H1 (cell line): ENCODE data around the gene ZXDC. TPM values are rescaled to one million over a fixed set of nuclear protein-coding genes. Genes with fewer than 3 reads are reported as not detected.

Experiments used
- CTCF ChIA-PET: fragments of 300-600 bp; sonication (Branson Sonifier 250); formaldehyde crosslinking; loops from one replicate; lab custom pipeline; 2021; ENCODE audit not compliant: partially characterized antibody; lab: Charles Lee
- POLR2A ChIA-PET: fragments of 300-600 bp; sonication (Branson Sonifier 250); formaldehyde crosslinking; loops from one replicate; lab custom pipeline; 2021; ENCODE audit warnings: inconsistent platforms; ENCODE audit not compliant: partially characterized antibody; lab: Charles Lee
- DNase-seq, 2 experiments: peaks; one replicate each; pipeline versions ENCODE4 v3.0.0 to v3.0.0-alpha.2; 2010 to 2022; ENCODE audit warnings: low spot score in 2 of 2, low read depth in 1 of 2, mixed read lengths in 1 of 2
- FAIRE-seq: peaks from 2 replicates; lab custom pipeline; 2011; peaks lifted over from hg19 to GRCh38; lab: Jason Lieb, UNC
- H2AFZ ChIP-seq: 2 replicates; pipeline ENCODE4 v1.8.1; 2012; ENCODE audit warnings: low read length, inconsistent platforms
- H2AK5ac ChIP-seq: 2 replicates; pipeline ENCODE4 v1.6.1; 2013; ENCODE audit warnings: low read depth, low read length
- H2BK120ac ChIP-seq: replicated peaks from 2 replicates; pipeline ENCODE3; 2013; ENCODE audit warnings: low read depth, low read length, inconsistent platforms
- H2BK12ac ChIP-seq: 2 replicates; pipeline ENCODE4 v1.6.1; 2013; ENCODE audit warnings: low read depth, low read length
- H2BK15ac ChIP-seq: 2 replicates; pipeline ENCODE4 v1.6.1; 2013; ENCODE audit warnings: low read length
- H2BK20ac ChIP-seq: 2 replicates; pipeline ENCODE4 v1.6.1; 2013; ENCODE audit warnings: low read length
- H2BK5ac ChIP-seq: 2 replicates; pipeline ENCODE4 v1.6.1; 2013; ENCODE audit warnings: low read depth, low read length
- H3K14ac ChIP-seq: 2 replicates; pipeline ENCODE4 v1.6.1; 2013; ENCODE audit warnings: inconsistent platforms; ENCODE audit not compliant: insufficient read length
- H3K18ac ChIP-seq: 2 replicates; pipeline ENCODE4 v1.6.1; 2013; ENCODE audit warnings: low read length; ENCODE audit errors: extremely low read depth
- H3K23ac ChIP-seq: 2 replicates; pipeline ENCODE4 v1.6.1; 2013; ENCODE audit warnings: inconsistent platforms; ENCODE audit not compliant: insufficient read length
- H3K23me2 ChIP-seq: 2 replicates; pipeline ENCODE4 v1.6.1; 2013; ENCODE audit warnings: low read depth, low read length
- H3K27ac ChIP-seq: 2 replicates; pipeline ENCODE4 v1.6.1; 2011; ENCODE audit warnings: low read depth, low read length, inconsistent platforms
- H3K27me3 ChIP-seq, 4 experiments: replicated peaks in 1 of 4; 1 replicate in 1 of 4; 2 replicates in 3 of 4; pipeline versions ENCODE4 v1.6.1 to v1.8.1; 2011 to 2013; ENCODE audit warnings: low read length in 3 of 4, mild to moderate bottlenecking in 3 of 4, inconsistent platforms in 2 of 4, mixed read lengths in 2 of 4, moderate library complexity in 1 of 4; ENCODE audit not compliant: control insufficient read depth in 3 of 4, insufficient read depth in 3 of 4; ENCODE audit errors: extremely low read depth in 1 of 4
- H3K36me3 ChIP-seq, 4 experiments: 2 replicates each; pipeline versions ENCODE4 v1.6.1 to v1.8.1; 2011 to 2013; ENCODE audit warnings: mild to moderate bottlenecking in 4 of 4, low read length in 3 of 4, moderate library complexity in 2 of 4, control low read depth in 1 of 4, inconsistent platforms in 1 of 4; ENCODE audit not compliant: insufficient read depth in 4 of 4, control insufficient read depth in 2 of 4
- H3K4ac ChIP-seq: replicated peaks from 2 replicates; pipeline ENCODE3; 2013; ENCODE audit warnings: low read length, low read depth, mixed read lengths, inconsistent platforms; ENCODE audit not compliant: insufficient read length
- H3K4me1 ChIP-seq, 4 experiments: replicated peaks in 1 of 4; 1 replicate in 1 of 4; 2 replicates in 3 of 4; pipeline versions ENCODE4 v1.6.1 to v1.8.1; 2011 to 2013; ENCODE audit warnings: low read length in 3 of 4, inconsistent platforms in 2 of 4, mixed read lengths in 1 of 4; ENCODE audit not compliant: insufficient read depth in 4 of 4, control insufficient read depth in 3 of 4
- H3K4me2 ChIP-seq, 2 experiments: 2 replicates each; pipeline versions ENCODE4 v1.6.1 to v1.8.1; 2011 to 2013; ENCODE audit warnings: low read depth in 2 of 2, low read length in 2 of 2, control low read depth in 1 of 2, inconsistent platforms in 1 of 2, mild to moderate bottlenecking in 1 of 2; ENCODE audit not compliant: insufficient read depth in 1 of 2
- H3K4me3 ChIP-seq, 4 experiments: fragments of 200-600, 300-600 bp in 1 of 4; sonication (generic), shearing (Covaris generic), sonication (Bioruptor Twin) in 1 of 4; 2 replicates each; pipeline versions ENCODE4 v1.5.1 to v1.8.1; 2011 to 2016; ENCODE audit warnings: low read length in 4 of 4, low read depth in 3 of 4, control low read depth in 2 of 4, inconsistent platforms in 2 of 4, mild to moderate bottlenecking in 2 of 4, mixed read lengths in 1 of 4, moderate library complexity in 1 of 4; ENCODE audit not compliant: insufficient read depth in 2 of 4; ENCODE audit errors: extremely low read depth in 1 of 4
- H3K56ac ChIP-seq: replicated peaks from 2 replicates; pipeline ENCODE3; 2013; ENCODE audit warnings: low read depth, mild to moderate bottlenecking, mixed read lengths, low read length, inconsistent platforms; ENCODE audit not compliant: insufficient read length
- H3K79me1 ChIP-seq: 2 replicates; pipeline ENCODE4 v1.6.1; 2013; ENCODE audit warnings: low read depth, low read length, control low read depth
- H3K79me2 ChIP-seq, 2 experiments: 2 replicates each; pipeline versions ENCODE4 v1.6.1 to v1.8.1; 2012 to 2013; ENCODE audit warnings: low read length in 2 of 2, mild to moderate bottlenecking in 2 of 2, inconsistent platforms in 1 of 2; ENCODE audit not compliant: insufficient read depth in 2 of 2, control insufficient read depth in 1 of 2
- H3K9ac ChIP-seq, 4 experiments: replicated peaks in 1 of 4; 1 replicate in 1 of 4; 2 replicates in 3 of 4; pipeline versions ENCODE4 v1.6.1 to v1.8.1; 2011 to 2013; ENCODE audit warnings: low read depth in 3 of 4, low read length in 3 of 4, control low read depth in 2 of 4, mild to moderate bottlenecking in 2 of 4, moderate library complexity in 2 of 4, inconsistent platforms in 1 of 4; ENCODE audit errors: extremely low read depth in 1 of 4
- H3K9me3 ChIP-seq, 2 experiments: 2 replicates each; pipeline versions ENCODE4 v1.6.1 to v1.8.1; 2012 to 2013; ENCODE audit warnings: mild to moderate bottlenecking in 2 of 2, moderate library complexity in 2 of 2, control low read depth in 1 of 2, inconsistent platforms in 1 of 2, low read depth in 1 of 2, low read length in 1 of 2, mixed read lengths in 1 of 2; ENCODE audit not compliant: insufficient read depth in 2 of 2
- H4K20me1 ChIP-seq, 2 experiments: replicated peaks in 1 of 2; 2 replicates each; pipeline versions ENCODE3 to v1.8.1; 2011 to 2013; ENCODE audit warnings: inconsistent platforms in 2 of 2, low read length in 2 of 2, mild to moderate bottlenecking in 1 of 2; ENCODE audit not compliant: insufficient read depth in 2 of 2, control insufficient read depth in 1 of 2
- H4K5ac ChIP-seq: 2 replicates; pipeline ENCODE4 v1.6.1; 2013; ENCODE audit warnings: low read length, low read depth, mixed read lengths, inconsistent platforms; ENCODE audit not compliant: insufficient read length
- H4K8ac ChIP-seq: 2 replicates; pipeline ENCODE4 v1.8.0; 2013; ENCODE audit warnings: mild to moderate bottlenecking, moderate library complexity, low read length, inconsistent platforms; ENCODE audit not compliant: insufficient read depth; ENCODE audit errors: extremely low read depth
- H4K91ac ChIP-seq: replicated peaks from 2 replicates; pipeline ENCODE3; 2013; ENCODE audit warnings: low read length, mixed read lengths, inconsistent platforms; ENCODE audit not compliant: insufficient read length
- BRCA1 ChIP-seq: IDR thresholded peaks from 2 replicates; pipeline ENCODE4 v1.6.1; 2012; ENCODE audit warnings: low read depth, low read length, improper control_type of control experiment
- CHD2 ChIP-seq: IDR thresholded peaks from 2 replicates; pipeline ENCODE4 v1.6.1; 2012; ENCODE audit warnings: low read length, improper control_type of control experiment
- EP300 ChIP-seq, 2 experiments: IDR thresholded peaks; 1 replicate in 1 of 2; 2 replicates in 1 of 2; pipeline ENCODE4 v1.6.1; 2011 to 2012; ENCODE audit warnings: low read depth in 2 of 2, low read length in 2 of 2, mild to moderate bottlenecking in 2 of 2, borderline replicate concordance in 1 of 2, inconsistent platforms in 1 of 2, moderate library complexity in 1 of 2
- RXRA ChIP-seq: IDR thresholded peaks from 2 replicates; pipeline ENCODE4 v1.6.1; 2011; ENCODE audit warnings: low read depth, mild to moderate bottlenecking, low read length, moderate library complexity; ENCODE audit not compliant: insufficient read depth
- SIN3A ChIP-seq, 2 experiments: IDR thresholded peaks in 1 of 2; conservative IDR thresholded peaks in 1 of 2; 2 replicates each; pipeline ENCODE4 v1.6.1; 2011 to 2012; ENCODE audit warnings: low read length in 2 of 2, improper control_type of control experiment in 1 of 2, low read depth in 1 of 2, mild to moderate bottlenecking in 1 of 2
- SIRT6 ChIP-seq: IDR thresholded peaks from one replicate; pipeline ENCODE4 v1.7.1; 2012; ENCODE audit warnings: low read length, inconsistent platforms
- SUZ12 ChIP-seq: fragments of 200-600 bp; sonication (generic); IDR thresholded peaks from 2 replicates; pipeline ENCODE4 v1.6.1; 2012; ENCODE audit warnings: mild to moderate bottlenecking, inconsistent platforms, low read length, moderate library complexity, mixed read lengths
- TAF1 ChIP-seq: IDR thresholded peaks from 2 replicates; pipeline ENCODE4 v1.6.1; 2011; ENCODE audit warnings: mild to moderate bottlenecking, low read depth, low read length
- WGBS, 2 experiments: shearing (Covaris generic) in 1 of 2; methylation state at CpG; one replicate each; pipeline versions ENCODE4 v1.1.6 to v1.1.7; 2013 to 2015; ENCODE audit warnings: low lambda C conversion rate in 2 of 2, mixed read lengths in 2 of 2, inconsistent platforms in 1 of 2, low coverage in 1 of 2, missing lambda C conversion rate in 1 of 2; ENCODE audit not compliant: insufficient replicate concordance in 2 of 2, insufficient coverage in 1 of 2, insufficient read length in 1 of 2; ENCODE audit errors: extremely low coverage in 1 of 2, missing lambda C conversion rate in 1 of 2; 5-methylcytosine and 5-hydroxymethylcytosine counted together
- polyA plus RNA-seq, 7 experiments: library from polyadenylated mRNA; depleted of rRNA in 3 of 7; stranded (reverse) in 5 of 7; unstranded in 2 of 7; fragments of >200 nt in 5 of 7; fragments of 200-250 nt in 2 of 7; gene quantifications; 1 replicate in 5 of 7; 2 replicates in 1 of 7; 4 replicates in 1 of 7; pipeline versions ENCODE4 v1.2.1 to v1.2.3, GENCODE V29; 2011 to 2013; ENCODE audit warnings: missing spikeins in 2 of 7, mixed read lengths in 2 of 7
- total RNA-seq: library from RNA; stranded (reverse); fragmentation: NEBNext Ultra II Directional; extraction: Animal tissue kit (Norgen Biotek cat#: 25700); gene quantifications from 2 replicates; pipeline ENCODE4 v1.2.1, GENCODE V29; 2021
- TF ChIP-seq, protein P1 (sequence below): IDR thresholded peaks from 2 replicates; pipeline ENCODE4 v1.6.1; 2012; ENCODE audit warnings: inconsistent platforms
- TF ChIP-seq, protein P2 (sequence below): IDR thresholded peaks from 2 replicates; pipeline ENCODE4 v1.6.1; 2012; ENCODE audit warnings: low read length, inconsistent platforms
- TF ChIP-seq, protein P3 (sequence below): IDR thresholded peaks from 2 replicates; pipeline ENCODE4 v1.6.1; 2012; ENCODE audit warnings: inconsistent platforms

ZXDC gene
- total and polyA plus RNA-seq, 2 of the 8 experiments (the other 6 are each of a cell fraction or from before 2014, with no cell fraction given), result 12.7 to 24.3 TPM

DNA sequence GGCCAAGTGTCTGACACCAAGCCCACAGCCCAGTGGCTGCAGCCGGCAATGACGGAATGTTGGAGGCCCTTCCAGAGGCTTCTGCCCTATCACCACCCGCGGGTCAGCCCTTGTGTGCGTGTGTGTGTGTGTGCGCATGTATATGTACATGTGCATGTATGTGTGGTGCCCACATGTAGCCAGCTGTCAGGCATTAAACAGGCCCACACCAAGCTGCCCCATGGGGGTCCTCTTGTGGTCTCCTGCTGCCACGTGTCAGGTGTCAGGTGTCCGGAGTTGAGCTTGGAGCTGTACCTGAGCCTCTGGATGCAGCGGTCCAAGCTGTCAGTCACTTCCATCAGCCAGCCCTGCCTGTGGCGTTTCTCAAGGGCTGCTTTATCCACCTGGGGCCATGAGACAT is 28.0 kb upstream of the ZXDC start:
- no peak for DNase-seq
- no peak overlapping the region for H3K14ac ChIP-seq
- H3K27ac ChIP-seq, result no peak overlapping the region
- no peak overlapping the region for H2BK15ac ChIP-seq
- no peak overlapping the region for H4K5ac ChIP-seq
- H3K23ac ChIP-seq, result no peak overlapping the region
- no peak overlapping the region for H4K91ac ChIP-seq
- H2BK20ac ChIP-seq, result no peak overlapping the region
- no peak overlapping the region for H2AFZ ChIP-seq
- peaks cover 0 to 3% of the 10 kb centered on the region in 2 experiments; a peak in 1 of 4 replicates for H3K79me2 ChIP-seq
- H3K4me2 ChIP-seq, result no peak overlapping the region
- no peak overlapping the region for H2AK5ac ChIP-seq
- 91% methylated on average over 10 of the region's 10 CpGs; no CpG with 5 or more reads in 1 of the 2 experiments for WGBS, 2 experiments
- H4K8ac ChIP-seq, result no peak overlapping the region
- no peak overlapping the region for H3K4ac ChIP-seq
- H3K4me1 ChIP-seq, result peaks cover 0 to 19% (median 14%) of the 10 kb centered on the region in 4 experiments; a peak in 6 of 7 replicates
- H3K4me3 ChIP-seq, result no peak overlapping the region
- no peak overlapping the region for H2BK5ac ChIP-seq
- no peaks in the 10 kb centered on the region; a peak in 1 of 7 replicates for H3K27me3 ChIP-seq
- peaks cover 2% of the 10 kb centered on the region; the same call in 1 of the 2 replicates for H3K23me2 ChIP-seq
- H3K36me3 ChIP-seq, result no peaks in the 10 kb centered on the region; a peak in 1 of 8 replicates
- no peaks in the 10 kb centered on the region for H3K9me3 ChIP-seq
- H3K56ac ChIP-seq, result no peak overlapping the region
- H3K9ac ChIP-seq, result no peak overlapping the region
- H4K20me1 ChIP-seq, result peaks cover 0 to 6% of the 10 kb centered on the region in 2 experiments
- H3K79me1 ChIP-seq, result no peaks in the 10 kb centered on the region; the same call in 1 of the 2 replicates
- CTCF ChIA-PET, result interaction anchor here (0.7 to 1.6 kb wide), 6 partner anchors 8 to 27 kb away, joined by 3 to 9 read pairs (median 4); partner anchors contain the start of gene CHST13
- POLR2A ChIA-PET, result no interaction called here
- no peak overlapping the region for H2BK120ac ChIP-seq
- no peak overlapping the region for H3K18ac ChIP-seq
- H2BK12ac ChIP-seq, result no peak overlapping the region
- FAIRE-seq, result no peak
- TF ChIP-seq BRCA1, result no peak
- TF ChIP-seq, protein P1, sequence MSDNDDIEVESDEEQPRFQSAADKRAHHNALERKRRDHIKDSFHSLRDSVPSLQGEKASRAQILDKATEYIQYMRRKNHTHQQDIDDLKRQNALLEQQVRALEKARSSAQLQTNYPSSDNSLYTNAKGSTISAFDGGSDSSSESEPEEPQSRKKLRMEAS, result no peak
- TF ChIP-seq EP300 (IDR thresholded peaks at IDR 0.05; ENCODE audit: borderline replicate concordance in 1 of 2, low read depth in 2 of 2, low read length in 2 of 2), result no peak
- no peak for TF ChIP-seq CHD2
- no peak for TF ChIP-seq TAF1
- TF ChIP-seq, protein P2, sequence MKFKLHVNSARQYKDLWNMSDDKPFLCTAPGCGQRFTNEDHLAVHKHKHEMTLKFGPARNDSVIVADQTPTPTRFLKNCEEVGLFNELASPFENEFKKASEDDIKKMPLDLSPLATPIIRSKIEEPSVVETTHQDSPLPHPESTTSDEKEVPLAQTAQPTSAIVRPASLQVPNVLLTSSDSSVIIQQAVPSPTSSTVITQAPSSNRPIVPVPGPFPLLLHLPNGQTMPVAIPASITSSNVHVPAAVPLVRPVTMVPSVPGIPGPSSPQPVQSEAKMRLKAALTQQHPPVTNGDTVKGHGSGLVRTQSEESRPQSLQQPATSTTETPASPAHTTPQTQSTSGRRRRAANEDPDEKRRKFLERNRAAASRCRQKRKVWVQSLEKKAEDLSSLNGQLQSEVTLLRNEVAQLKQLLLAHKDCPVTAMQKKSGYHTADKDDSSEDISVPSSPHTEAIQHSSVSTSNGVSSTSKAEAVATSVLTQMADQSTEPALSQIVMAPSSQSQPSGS, result no peak
- TF ChIP-seq SIRT6, result no peak
- no peak for TF ChIP-seq RXRA
- TF ChIP-seq SUZ12, result no peak
- no peak for TF ChIP-seq SIN3A (conservative IDR thresholded peaks at IDR 0.05 in 1 of 2, IDR thresholded peaks at IDR 0.05 in 1 of 2; ENCODE audit: low read depth in 1 of 2, low read length in 2 of 2)
- TF ChIP-seq, protein P3, sequence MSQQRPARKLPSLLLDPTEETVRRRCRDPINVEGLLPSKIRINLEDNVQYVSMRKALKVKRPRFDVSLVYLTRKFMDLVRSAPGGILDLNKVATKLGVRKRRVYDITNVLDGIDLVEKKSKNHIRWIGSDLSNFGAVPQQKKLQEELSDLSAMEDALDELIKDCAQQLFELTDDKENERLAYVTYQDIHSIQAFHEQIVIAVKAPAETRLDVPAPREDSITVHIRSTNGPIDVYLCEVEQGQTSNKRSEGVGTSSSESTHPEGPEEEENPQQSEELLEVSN, result no peak
